Neuron (in vitro differentiated cells): ENCODE results near the gene GSX1.

Experiments used
- H2AFZ ChIP-seq: one replicate; pipeline ENCODE4 v1.6.1; 2013; ENCODE audit warnings: low read depth, mild to moderate bottlenecking, inconsistent platforms, low read length, moderate library complexity
- H3K27me3 ChIP-seq: one replicate; pipeline ENCODE4 v1.6.1; 2013; ENCODE audit warnings: low read length; ENCODE audit not compliant: insufficient read depth
- H3K36me3 ChIP-seq: one replicate; pipeline ENCODE4 v1.6.1; 2013; ENCODE audit warnings: low read length; ENCODE audit not compliant: insufficient read depth
- H3K4me1 ChIP-seq: one replicate; pipeline ENCODE4 v1.6.1; 2013; ENCODE audit warnings: low read length; ENCODE audit not compliant: insufficient read depth
- H3K4me3 ChIP-seq: 2 replicates; pipeline ENCODE4 v1.5.1; 2013; ENCODE audit warnings: mild to moderate bottlenecking, low read length, moderate library complexity
- H3K9me3 ChIP-seq: one replicate; pipeline ENCODE4 v1.6.1; 2013; ENCODE audit warnings: low read length

Gene GSX1

GRCh38 chr13:27826379-27827353, 34.4 kb downstream of the GSX1 start:
- H3K36me3 ChIP-seq, result no peaks in the 10 kb centered on the region
- H3K4me3 ChIP-seq, result peak overlapping the region; percentile 23
- no peaks in the 10 kb centered on the region for H3K9me3 ChIP-seq
- no peak overlapping the region for H2AFZ ChIP-seq
- peaks cover 37% of the 10 kb centered on the region for H3K27me3 ChIP-seq
- H3K4me1 ChIP-seq, result peaks cover 36% of the 10 kb centered on the region

DNA sequence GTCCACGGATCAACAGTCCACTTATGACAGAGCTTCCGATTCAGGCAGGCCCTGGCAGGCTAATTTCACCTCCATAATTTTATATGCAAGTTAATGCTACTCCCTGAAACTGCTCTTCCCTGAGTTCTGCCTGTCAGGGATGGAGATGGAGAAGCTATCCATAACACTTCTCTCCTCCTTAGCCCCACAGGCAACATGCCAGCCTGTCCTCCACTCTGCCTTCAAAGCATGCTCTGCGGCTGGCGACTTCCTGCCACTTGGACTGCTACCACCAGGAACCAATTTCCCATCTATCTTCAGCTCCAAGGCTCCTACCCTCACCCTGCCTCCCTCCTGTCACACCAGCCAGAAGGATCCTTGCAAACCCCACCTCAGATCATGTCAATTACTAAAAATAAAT, 35.4 kb downstream of the GSX1 start:
- no peaks in the 10 kb centered on the region for H3K36me3 ChIP-seq
- no peak overlapping the region for H2AFZ ChIP-seq
- H3K4me3 ChIP-seq, result no peak overlapping the region
- peaks cover 27% of the 10 kb centered on the region for H3K27me3 ChIP-seq
- peaks cover 35% of the 10 kb centered on the region for H3K4me1 ChIP-seq
- H3K9me3 ChIP-seq, result no peaks in the 10 kb centered on the region

- H3K9me3 ChIP-seq, result no peaks in the 10 kb centered on the region
- peaks cover 20% of the 10 kb centered on the region for H3K4me1 ChIP-seq
- no peak overlapping the region for H3K4me3 ChIP-seq
- H3K36me3 ChIP-seq, result no peaks in the 10 kb centered on the region
- H3K27me3 ChIP-seq, result peaks cover 18% of the 10 kb centered on the region
- no peak overlapping the region for H2AFZ ChIP-seq
Measured at GRCh38 chr13:27830010-27830409, 37.7 kb downstream of the GSX1 start.

GRCh38 chr13:27833206-27833605, 40.9 kb downstream of the GSX1 start:
- Histone ChIP-seq H3K36me3 (no peaks in the 10 kb centered on the region), H3K9me3 (no peaks in the 10 kb centered on the region), H2AFZ (no peak overlapping the region), H3K27me3 (peaks cover 13% of the 10 kb centered on the region), H3K4me1 (peaks cover 8% of the 10 kb centered on the region), H3K4me3 (no peak overlapping the region)

- Histone ChIP-seq H3K4me1 (peaks cover 8% of the 10 kb centered on the region), H3K36me3 (no peaks in the 10 kb centered on the region), H3K27me3 (peaks cover 8% of the 10 kb centered on the region), H3K4me3 (no peak overlapping the region), H2AFZ (no peak overlapping the region), H3K9me3 (no peaks in the 10 kb centered on the region)
Measured at GRCh38 chr13:27834095-27834494, 41.8 kb downstream of the GSX1 start.

GRCh38 chr13:27835799-27836198, 43.5 kb downstream of the GSX1 start:
- Histone ChIP-seq H3K4me3 (no peak overlapping the region), H3K4me1 (no peaks in the 10 kb centered on the region), H3K27me3 (no peaks in the 10 kb centered on the region), H3K9me3 (no peaks in the 10 kb centered on the region), H3K36me3 (no peaks in the 10 kb centered on the region), H2AFZ (no peak overlapping the region)

GRCh38 chr13:27839809-27840467, 47.7 kb downstream of the GSX1 start:
- H3K36me3 ChIP-seq, result no peaks in the 10 kb centered on the region
- H2AFZ ChIP-seq, result no peak overlapping the region
- no peak overlapping the region for H3K4me3 ChIP-seq
- no peaks in the 10 kb centered on the region for H3K9me3 ChIP-seq
- no peaks in the 10 kb centered on the region for H3K27me3 ChIP-seq
- no peaks in the 10 kb centered on the region for H3K4me1 ChIP-seq

DNA sequence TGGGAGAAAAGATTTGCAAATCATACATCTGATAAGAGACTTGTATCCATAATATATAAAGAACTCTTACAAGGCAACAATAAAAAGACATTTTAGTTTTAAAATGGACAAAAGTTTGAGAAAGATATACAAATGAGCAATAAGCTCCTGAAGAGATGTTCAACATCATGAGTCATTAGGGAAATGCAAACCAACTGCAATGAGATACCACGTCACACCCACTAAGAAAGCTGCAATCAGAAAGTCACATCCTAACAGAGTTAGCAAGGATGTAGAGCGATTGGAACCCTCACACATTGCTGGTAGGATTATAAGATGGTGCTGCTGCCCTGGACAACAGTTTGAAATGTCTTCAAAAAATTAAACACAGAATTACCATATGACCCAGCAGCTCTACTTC, 50.3 kb downstream of the GSX1 start:
- Histone ChIP-seq H3K36me3 (no peaks in the 10 kb centered on the region), H3K9me3 (no peaks in the 10 kb centered on the region), H3K4me3 (no peak overlapping the region), H3K4me1 (no peaks in the 10 kb centered on the region), H2AFZ (no peak overlapping the region), H3K27me3 (no peaks in the 10 kb centered on the region)
